ENCODE data around the gene NKD1.

Gene NKD1

DNA sequence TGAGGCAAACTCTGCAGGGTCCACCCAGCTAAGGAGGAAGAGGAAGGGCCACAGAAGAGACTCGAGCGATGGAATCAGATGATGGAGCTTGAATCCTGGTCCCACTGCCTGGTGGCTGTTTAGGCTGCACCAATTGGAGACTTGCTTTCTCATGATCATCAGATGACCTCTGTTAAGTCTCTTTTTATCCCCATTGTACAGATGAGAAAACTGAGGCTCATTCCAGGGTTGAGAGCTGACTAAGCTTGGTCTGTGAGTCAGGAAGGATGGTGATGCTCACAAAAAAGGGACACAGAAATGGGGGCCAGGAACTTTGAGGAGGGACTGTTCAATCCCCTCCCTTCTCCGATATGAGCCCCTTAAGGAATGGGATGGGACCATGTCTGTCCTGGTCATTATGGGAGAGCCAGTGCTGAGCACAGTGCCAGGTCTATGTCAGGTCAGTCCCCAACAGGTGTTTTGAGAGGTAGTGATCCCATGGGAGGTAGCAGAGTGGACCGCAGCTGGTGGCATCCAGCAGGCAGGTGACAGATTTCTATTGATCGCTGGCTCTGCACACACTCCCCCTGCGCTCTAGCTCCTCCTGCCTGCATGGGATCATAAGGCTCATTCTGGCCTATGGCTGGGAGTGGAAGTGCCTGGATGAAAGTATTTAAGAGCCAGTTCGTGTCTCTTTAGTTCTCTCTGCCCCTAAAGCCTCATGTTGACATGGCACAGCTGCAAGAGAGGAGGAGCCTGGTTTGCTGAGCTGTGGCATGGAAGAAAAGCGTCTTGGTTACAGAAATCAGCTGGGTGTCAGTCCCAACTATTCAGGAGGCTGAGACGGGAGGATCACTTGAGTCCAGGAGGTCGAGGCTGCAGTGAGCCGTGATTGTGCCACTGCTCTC lies 105.7 kb downstream of the NKD1 start:
- no peak overlapping the region for H3K4me2 ChIP-seq (ENCODE audit: insufficient read depth, low read length, poor library complexity, severe bottlenecking)

DNA sequence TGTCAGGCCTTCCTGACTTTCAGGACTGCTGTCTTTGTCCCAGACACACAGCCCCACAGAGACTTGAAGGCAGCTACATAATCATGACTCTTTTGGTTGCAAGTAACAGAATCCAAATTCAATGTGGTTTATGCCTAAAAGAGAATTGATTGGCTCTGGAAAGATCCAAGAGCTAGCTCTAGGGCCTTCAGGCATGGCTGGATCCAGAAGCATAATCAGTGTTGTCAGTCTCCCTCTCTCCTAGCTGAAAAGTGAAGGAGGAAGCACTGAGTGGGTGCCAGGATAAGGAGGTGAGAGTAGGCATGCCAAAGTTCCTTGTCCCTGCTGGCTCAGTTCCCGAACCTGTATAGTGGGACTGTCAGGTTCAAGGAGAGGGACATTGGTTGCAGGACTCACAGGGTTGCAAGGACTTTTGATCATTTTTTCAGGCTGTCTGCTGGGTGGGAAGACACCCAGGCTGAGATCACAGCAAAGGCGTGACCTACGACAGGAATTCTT lies 107.4 kb downstream of the NKD1 start:
- Histone ChIP-seq H3K9ac (ENCODE audit: low read depth, low read length, poor library complexity) (no peak overlapping the region), H3K18ac (ENCODE audit: low read length) (no peak overlapping the region), H2BK120ac (ENCODE audit: low read depth, low read length) (peak overlapping the region; percentile 40), H2AFZ (ENCODE audit: low read length) (no peak overlapping the region), H3K79me1 (ENCODE audit: low read depth, low read length) (no peaks in the 10 kb centered on the region), H2BK5ac (ENCODE audit: low read length) (no peak overlapping the region), H2BK15ac (ENCODE audit: low read length) (no peak overlapping the region), H4K91ac (ENCODE audit: low read depth, low read length, poor library complexity) (no peak overlapping the region), H3K4me2 (ENCODE audit: insufficient read depth, low read length, poor library complexity, severe bottlenecking) (no peak overlapping the region), H3K27me3 (ENCODE audit: control insufficient read depth in 3 of 3, insufficient read depth in 3 of 3, low read depth in 1 of 3, low read length in 3 of 3) (no peaks in the 10 kb centered on the region), H3K4me3 (ENCODE audit: low read length in 2 of 2) (no peak overlapping the region), H3K27ac (replicated peaks; ENCODE audit: low read length) (no peak overlapping the region), H3K4ac (ENCODE audit: low read length) (no peak overlapping the region), H3K4me1 (ENCODE audit: control insufficient read depth in 2 of 2, insufficient read depth in 1 of 2, low read depth in 1 of 2, low read length in 2 of 2) (peaks cover 0 to 3% of the 10 kb centered on the region in 2 donors), H3K23ac (ENCODE audit: low read depth, low read length, poor library complexity) (no peak overlapping the region), H3K9me3 (replicated peaks in 1 of 2; ENCODE audit: control insufficient read depth in 2 of 2, insufficient read depth in 1 of 2, low read depth in 1 of 2, low read length in 2 of 2) (peaks cover 0 to 2% of the 10 kb centered on the region in 2 donors), H2BK12ac (ENCODE audit: low read length) (no peak overlapping the region), H3K36me3 (replicated peaks in 1 of 2; ENCODE audit: control insufficient read depth in 2 of 2, insufficient read depth in 2 of 2, low read length in 2 of 2) (no peaks in the 10 kb centered on the region), H4K8ac (ENCODE audit: low read depth, low read length) (no peak overlapping the region), H2AK5ac (ENCODE audit: low read depth, low read length) (no peak overlapping the region), H3K14ac (ENCODE audit: low read length) (no peak overlapping the region)
- WGBS, 2 donors (ENCODE audit: extremely low coverage in 2 of 2, insufficient read length in 2 of 2, insufficient replicate concordance in 1 of 2) = no CpG with 5 or more reads among the region's 3 CpGs
- DNase-seq (ENCODE audit: low spot score) = no peak

More for the DNA sequence above, 105.7 kb downstream of the NKD1 start:
- Histone ChIP-seq H3K79me1 (ENCODE audit: low read depth, low read length) (no peaks in the 10 kb centered on the region), H2BK12ac (ENCODE audit: low read length) (no peak overlapping the region), H3K9ac (ENCODE audit: low read depth, low read length, poor library complexity) (no peak overlapping the region), H2BK5ac (ENCODE audit: low read length) (no peak overlapping the region), H3K4me1 (ENCODE audit: control insufficient read depth in 2 of 2, insufficient read depth in 1 of 2, low read depth in 1 of 2, low read length in 2 of 2) (peaks cover 3% of the 10 kb centered on the region in 2 donors), H3K4ac (ENCODE audit: low read length) (no peak overlapping the region), H3K9me3 (replicated peaks in 1 of 2; ENCODE audit: control insufficient read depth in 2 of 2, insufficient read depth in 1 of 2, low read depth in 1 of 2, low read length in 2 of 2) (peaks cover 0 to 2% of the 10 kb centered on the region in 2 donors), H2AK5ac (ENCODE audit: low read depth, low read length) (peak overlapping the region; percentile 16), H2AFZ (ENCODE audit: low read length) (no peak overlapping the region), H3K27ac (replicated peaks; ENCODE audit: low read length) (no peak overlapping the region), H3K36me3 (replicated peaks in 1 of 2; ENCODE audit: control insufficient read depth in 2 of 2, insufficient read depth in 2 of 2, low read length in 2 of 2) (no peaks in the 10 kb centered on the region), H3K18ac (ENCODE audit: low read length) (no peak overlapping the region), H3K27me3 (ENCODE audit: control insufficient read depth in 3 of 3, insufficient read depth in 3 of 3, low read depth in 1 of 3, low read length in 3 of 3) (no peaks in the 10 kb centered on the region), H3K4me3 (ENCODE audit: low read length in 2 of 2) (no peak overlapping the region), H2BK15ac (ENCODE audit: low read length) (no peak overlapping the region), H3K23ac (ENCODE audit: low read depth, low read length, poor library complexity) (no peak overlapping the region), H4K8ac (ENCODE audit: low read depth, low read length) (no peak overlapping the region), H4K91ac (ENCODE audit: low read depth, low read length, poor library complexity) (no peak overlapping the region), H2BK120ac (ENCODE audit: low read depth, low read length) (no peak overlapping the region), H3K14ac (ENCODE audit: low read length) (no peak overlapping the region)
- DNase-seq (ENCODE audit: low spot score) = no peak
- WGBS, 2 donors (ENCODE audit: extremely low coverage in 2 of 2, insufficient read length in 2 of 2, insufficient replicate concordance in 1 of 2) = no CpG with 5 or more reads among the region's 11 CpGs

DNA sequence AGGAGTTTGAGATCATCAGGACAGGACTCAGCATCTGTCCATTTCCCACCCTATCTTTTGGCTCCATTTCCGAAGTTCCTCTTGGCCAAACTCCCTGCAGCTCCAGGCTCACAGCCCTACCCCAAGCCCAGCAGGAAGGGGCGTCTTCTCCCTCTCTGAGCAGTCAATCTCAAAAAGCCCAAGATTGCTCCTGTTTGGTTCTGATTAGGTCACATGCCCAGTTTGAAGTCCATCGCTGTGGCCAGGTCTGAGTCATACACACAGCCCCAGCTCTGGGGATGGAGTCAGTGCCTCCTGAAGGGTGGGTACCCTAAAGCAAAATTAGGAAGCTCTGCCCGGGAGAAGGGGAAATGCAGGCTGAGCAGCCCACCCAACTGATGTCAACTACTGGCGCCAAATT lies 109.0 kb downstream of the NKD1 start:
- Histone ChIP-seq H3K36me3 (replicated peaks in 1 of 2; ENCODE audit: control insufficient read depth in 2 of 2, insufficient read depth in 2 of 2, low read length in 2 of 2) (no peaks in the 10 kb centered on the region), H4K91ac (ENCODE audit: low read depth, low read length, poor library complexity) (no peak overlapping the region), H3K4me1 (ENCODE audit: control insufficient read depth in 2 of 2, insufficient read depth in 1 of 2, low read depth in 1 of 2, low read length in 2 of 2) (peaks cover 0 to 3% of the 10 kb centered on the region in 2 donors), H4K8ac (ENCODE audit: low read depth, low read length) (no peak overlapping the region), H2AK5ac (ENCODE audit: low read depth, low read length) (no peak overlapping the region), H2BK120ac (ENCODE audit: low read depth, low read length) (no peak overlapping the region), H3K14ac (ENCODE audit: low read length) (no peak overlapping the region), H3K4me2 (ENCODE audit: insufficient read depth, low read length, poor library complexity, severe bottlenecking) (no peak overlapping the region), H3K9ac (ENCODE audit: low read depth, low read length, poor library complexity) (no peak overlapping the region), H3K79me1 (ENCODE audit: low read depth, low read length) (no peaks in the 10 kb centered on the region), H3K9me3 (replicated peaks in 1 of 2; ENCODE audit: control insufficient read depth in 2 of 2, insufficient read depth in 1 of 2, low read depth in 1 of 2, low read length in 2 of 2) (peaks cover 0 to under 1% of the 10 kb centered on the region in 2 donors), H3K27ac (replicated peaks; ENCODE audit: low read length) (no peak overlapping the region), H3K23ac (ENCODE audit: low read depth, low read length, poor library complexity) (no peak overlapping the region), H2BK15ac (ENCODE audit: low read length) (no peak overlapping the region), H2AFZ (ENCODE audit: low read length) (no peak overlapping the region), H2BK12ac (ENCODE audit: low read length) (no peak overlapping the region), H3K18ac (ENCODE audit: low read length) (no peak overlapping the region), H3K4me3 (ENCODE audit: low read length in 2 of 2) (peak overlapping the region in 1 of 2 donors; percentile 7), H3K4ac (ENCODE audit: low read length) (no peak overlapping the region), H2BK5ac (ENCODE audit: low read length) (no peak overlapping the region), H3K27me3 (ENCODE audit: control insufficient read depth in 3 of 3, insufficient read depth in 3 of 3, low read depth in 1 of 3, low read length in 3 of 3) (no peaks in the 10 kb centered on the region)
- WGBS, 2 donors (ENCODE audit: extremely low coverage in 2 of 2, insufficient read length in 2 of 2, insufficient replicate concordance in 1 of 2) = no CpG with 5 or more reads among the region's 5 CpGs
- no peak for DNase-seq (ENCODE audit: low spot score)

DNA sequence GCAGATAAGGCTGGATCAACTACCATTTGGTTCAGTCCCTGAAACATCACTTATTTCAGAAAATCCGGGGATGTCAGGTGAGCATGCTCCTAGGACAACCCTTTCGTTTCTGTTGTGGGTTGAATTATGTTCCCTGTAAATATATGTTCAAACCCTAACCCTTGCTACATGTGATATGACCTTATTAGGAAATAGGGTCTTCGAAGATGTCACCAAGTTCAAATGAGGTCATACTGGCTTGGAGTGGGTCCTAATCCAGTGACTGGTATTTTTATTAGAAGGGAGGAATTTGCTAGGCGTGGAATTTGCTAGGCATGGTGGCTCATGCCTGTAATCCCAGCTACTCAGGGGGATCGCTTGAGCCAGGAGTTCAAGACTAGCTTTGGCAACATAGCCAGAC lies 111.6 kb downstream of the NKD1 start:
- H3K4ac ChIP-seq (ENCODE audit: low read length) = no peak overlapping the region
- H4K91ac ChIP-seq (ENCODE audit: low read depth, low read length, poor library complexity) = no peak overlapping the region
- H3K36me3 ChIP-seq (replicated peaks in 1 of 2; ENCODE audit: control insufficient read depth in 2 of 2, insufficient read depth in 2 of 2, low read length in 2 of 2) = no peaks in the 10 kb centered on the region
- no peak overlapping the region for H3K4me2 ChIP-seq (ENCODE audit: insufficient read depth, low read length, poor library complexity, severe bottlenecking)
- no peak overlapping the region for H3K14ac ChIP-seq (ENCODE audit: low read length)
- H3K4me3 ChIP-seq (ENCODE audit: low read length in 2 of 2) = no peak overlapping the region
- H3K9ac ChIP-seq (ENCODE audit: low read depth, low read length, poor library complexity) = no peak overlapping the region
- no peak overlapping the region for H2BK120ac ChIP-seq (ENCODE audit: low read depth, low read length)
- no peak overlapping the region for H2BK15ac ChIP-seq (ENCODE audit: low read length)
- no peaks in the 10 kb centered on the region for H3K79me1 ChIP-seq (ENCODE audit: low read depth, low read length)
- no peak for DNase-seq (ENCODE audit: low spot score)
- WGBS, 2 donors (ENCODE audit: extremely low coverage in 2 of 2, insufficient read length in 2 of 2, insufficient replicate concordance in 1 of 2) = no CpG with 5 or more reads among the region's 5 CpGs
- H2BK12ac ChIP-seq (ENCODE audit: low read length) = no peak overlapping the region
- no peak overlapping the region for H3K18ac ChIP-seq (ENCODE audit: low read length)
- H3K27me3 ChIP-seq (ENCODE audit: control insufficient read depth in 3 of 3, insufficient read depth in 3 of 3, low read depth in 1 of 3, low read length in 3 of 3) = no peaks in the 10 kb centered on the region
- no peak overlapping the region for H3K23ac ChIP-seq (ENCODE audit: low read depth, low read length, poor library complexity)
- H2AFZ ChIP-seq (ENCODE audit: low read length) = no peak overlapping the region
- H3K27ac ChIP-seq (replicated peaks; ENCODE audit: low read length) = no peak overlapping the region
- peaks cover 5% of the 10 kb centered on the region in 2 donors for H3K9me3 ChIP-seq (replicated peaks in 1 of 2; ENCODE audit: control insufficient read depth in 2 of 2, insufficient read depth in 1 of 2, low read depth in 1 of 2, low read length in 2 of 2)
- H2BK5ac ChIP-seq (ENCODE audit: low read length) = no peak overlapping the region
- no peaks in the 10 kb centered on the region for H3K4me1 ChIP-seq (ENCODE audit: control insufficient read depth in 2 of 2, insufficient read depth in 1 of 2, low read depth in 1 of 2, low read length in 2 of 2)
- no peak overlapping the region for H4K8ac ChIP-seq (ENCODE audit: low read depth, low read length)
- no peak overlapping the region for H2AK5ac ChIP-seq (ENCODE audit: low read depth, low read length)

Measured in neuronal stem cell (in vitro differentiated cells).